HCT116 (cell line): ENCODE results near the gene PRR15L. TPM values are rescaled to one million over a fixed set of nuclear protein-coding genes. Genes with fewer than 3 reads are reported as not detected.

Source experiments
- ATAC-seq: fragments of 200-7000 bp; cut with Tn5 transposase; 2 replicates; pipeline ENCODE4 v1.9.1; 2020; ENCODE audit warnings: mild to moderate bottlenecking, moderate library complexity
- BruUV-seq: library from RNA; stranded (reverse); fragments of 400-500 nt; replicated peaks from 2 replicates; lab custom pipeline; 2021; lab: Mats Ljungman, UMichigan
- CTCF ChIA-PET: fragments of 300-600 bp; sonication (Branson Sonifier 250); formaldehyde crosslinking; loops from one replicate; lab custom pipeline; 2021; ENCODE audit warnings: antibody characterized with exemption; lab: Charles Lee
- POLR2A ChIA-PET: fragments of 300-600, 350-600 bp; sonication (Branson Sonifier 250); formaldehyde crosslinking; loops from one replicate; lab custom pipeline; 2021; ENCODE audit warnings: antibody characterized with exemption; lab: Charles Lee
- RAD21 ChIA-PET, 2 experiments: fragments of 300-600 bp; sonication (Branson Sonifier 250); formaldehyde crosslinking; loops; one replicate each; lab custom pipeline; 2023; ENCODE audit warnings: low total read pairs in 2 of 2; ENCODE audit not compliant: uncharacterized antibody in 2 of 2, unreplicated experiment in 2 of 2, low non-redundant PET in 1 of 2; lab: Charles Lee
- DNase-seq: peaks from one replicate; pipeline ENCODE4 v3.0.0-alpha.2; 2010; ENCODE audit warnings: low read depth, low spot score
- H2AFZ ChIP-seq: fragments of 200-600 bp; shearing (Covaris generic), sonication (generic); 2 replicates; pipeline ENCODE4 v1.6.1; 2017; ENCODE audit warnings: low read depth, mixed run types, mixed read lengths, antibody characterized with exemption, low read length; ENCODE audit not compliant: poor library complexity, severe bottlenecking
- H3K27ac ChIP-seq: 2 replicates; pipeline ENCODE4 v1.5.1; 2012; ENCODE audit warnings: low read depth, low read length
- H3K27me3 ChIP-seq: fragments of 200-600 bp; sonication (generic); 2 replicates; pipeline ENCODE4 v1.6.1; 2016; ENCODE audit warnings: mixed run types, low read length, mixed read lengths; ENCODE audit not compliant: insufficient read depth
- H3K36me3 ChIP-seq, 2 experiments: fragments of 200-500 bp in 1 of 2; fragments of 200-600 bp in 1 of 2; sonication (Bioruptor generic) in 1 of 2; sonication (generic) in 1 of 2; 2 replicates each; pipeline versions ENCODE4 v1.5.1 to v1.6.1; 2014 to 2016; ENCODE audit warnings: low read length in 2 of 2, inconsistent platforms in 1 of 2, mixed read lengths in 1 of 2, mixed run types in 1 of 2; ENCODE audit not compliant: insufficient read depth in 2 of 2, control insufficient read depth in 1 of 2
- H3K4me1 ChIP-seq, 2 experiments: fragments of 200-600 bp in 1 of 2; sonication (generic) in 1 of 2; 2 replicates each; pipeline versions ENCODE4 v1.5.1 to v1.6.1; 2012 to 2017; ENCODE audit warnings: low read length in 2 of 2, inconsistent platforms in 1 of 2, mild to moderate bottlenecking in 1 of 2, mixed read lengths in 1 of 2, mixed run types in 1 of 2, moderate library complexity in 1 of 2; ENCODE audit not compliant: insufficient read depth in 2 of 2, control insufficient read depth in 1 of 2
- H3K4me2 ChIP-seq: fragments of 200-600 bp; sonication (generic); 2 replicates; pipeline ENCODE4 v1.6.1; 2017; ENCODE audit warnings: mixed run types, low read length, mixed read lengths
- H3K4me3 ChIP-seq, 2 experiments: fragments of 200-600 bp in 1 of 2; sonication (generic) in 1 of 2; replicated peaks in 1 of 2; 2 replicates each; pipeline ENCODE4 v1.5.1; 2011 to 2016; ENCODE audit warnings: low read length in 2 of 2, control low read depth in 1 of 2, low read depth in 1 of 2, mild to moderate bottlenecking in 1 of 2, mixed read lengths in 1 of 2, mixed run types in 1 of 2
- H3K79me2 ChIP-seq: fragments of 200-600 bp; sonication (generic); 2 replicates; pipeline ENCODE4 v1.6.1; 2017; ENCODE audit warnings: mild to moderate bottlenecking, mixed run types, low read length, moderate library complexity, mixed read lengths; ENCODE audit not compliant: insufficient read depth
- H3K9ac ChIP-seq: fragments of 200-600 bp; sonication (generic); 2 replicates; pipeline ENCODE4 v1.6.1; 2016; ENCODE audit warnings: low read length, mixed read lengths
- H3K9me2 ChIP-seq: fragments of 200-600 bp; sonication (generic), shearing (Covaris generic); 2 replicates; pipeline ENCODE4 v1.6.1; 2017; ENCODE audit warnings: mixed run types, mild to moderate bottlenecking, moderate library complexity; ENCODE audit not compliant: insufficient read depth
- H3K9me3 ChIP-seq, 2 experiments: fragments of 200-500 bp in 1 of 2; fragments of 200-600 bp in 1 of 2; sonication (Bioruptor generic) in 1 of 2; sonication (generic) in 1 of 2; 2 replicates each; pipeline ENCODE4 v1.6.1; 2014 to 2017; ENCODE audit warnings: low read length in 2 of 2, mixed read lengths in 2 of 2, inconsistent platforms in 1 of 2, low read depth in 1 of 2, mild to moderate bottlenecking in 1 of 2, mixed run types in 1 of 2, moderate library complexity in 1 of 2; ENCODE audit not compliant: control insufficient read depth in 1 of 2, insufficient read depth in 1 of 2
- H4K20me1 ChIP-seq: fragments of 200-600 bp; sonication (generic), shearing (Covaris generic); 2 replicates; pipeline ENCODE4 v1.6.1; 2017; ENCODE audit warnings: mixed run types, mild to moderate bottlenecking, moderate library complexity; ENCODE audit not compliant: insufficient read depth
- CEBPB ChIP-seq: IDR thresholded peaks from 2 replicates; pipeline ENCODE4 v1.6.1; 2012; ENCODE audit warnings: low read depth
- CTCF ChIP-seq, 3 experiments: fragments of 200-600 bp in 1 of 3; sonication (generic) in 1 of 3; IDR thresholded peaks in 2 of 3; conservative IDR thresholded peaks in 1 of 3; 2 replicates each; pipeline ENCODE4 v1.5.1; 2012 to 2017; ENCODE audit warnings: low read depth in 2 of 3, low read length in 2 of 3, antibody characterized with exemption in 1 of 3, borderline replicate concordance in 1 of 3, control low read depth in 1 of 3, mild to moderate bottlenecking in 1 of 3, mixed read lengths in 1 of 3, mixed run types in 1 of 3, moderate library complexity in 1 of 3; ENCODE audit not compliant: insufficient read depth in 1 of 3
- ELF1 ChIP-seq: IDR thresholded peaks from 2 replicates; pipeline ENCODE4 v1.6.1; 2012; ENCODE audit warnings: low read depth, borderline replicate concordance
- EZH2 ChIP-seq: fragments of 200-600 bp; sonication (generic); IDR thresholded peaks from 2 replicates; pipeline ENCODE4 v1.6.1; 2017; ENCODE audit warnings: antibody characterized with exemption, mixed run types
- EZH2phosphoT487 ChIP-seq: fragments of 200-600 bp; IDR thresholded peaks from 2 replicates; pipeline ENCODE4 v1.6.1; 2018; ENCODE audit warnings: antibody characterized with exemption, borderline replicate concordance
- POLR2AphosphoS5 ChIP-seq: IDR thresholded peaks from 2 replicates; pipeline ENCODE4 v1.6.1; 2011; ENCODE audit warnings: mild to moderate bottlenecking, low read depth, low read length, moderate library complexity
- SRF ChIP-seq: IDR thresholded peaks from 2 replicates; pipeline ENCODE4 v1.6.1; 2012; ENCODE audit warnings: low read depth
- TCF7L2 ChIP-seq: IDR thresholded peaks from 2 replicates; pipeline ENCODE4 v1.7.0; 2011; ENCODE audit warnings: borderline replicate concordance, inconsistent platforms; ENCODE audit not compliant: insufficient read depth, insufficient read length; ENCODE audit errors: extremely low read depth
- YY1 ChIP-seq: IDR thresholded peaks from 2 replicates; pipeline ENCODE4 v1.6.1; 2011; ENCODE audit warnings: low read length, low read depth, moderate library complexity, mild to moderate bottlenecking; ENCODE audit not compliant: insufficient replicate concordance; ENCODE audit errors: extremely low read depth
- ZNF274 ChIP-seq: fragments of 200-500 bp; sonication (Bioruptor generic); IDR thresholded peaks from 2 replicates; pipeline ENCODE4 v1.6.1; 2014; ENCODE audit warnings: mild to moderate bottlenecking, low read depth, low read length, inconsistent platforms
- intact Hi-C: fragments of 100-400 bp; cut with micrococcal nuclease; formaldehyde crosslinking; loops from 2 replicates; pipeline ENCODE4 v1.10.0; 2022
- total RNA-seq: library from RNA; stranded (reverse); gene quantifications from one replicate; pipeline ENCODE4 v1.2.1, GENCODE V29; 2021; ENCODE audit not compliant: unreplicated experiment

Gene PRR15L
- total RNA-seq, 1 experiment from 2014 or later: 0.34 TPM

DNA sequence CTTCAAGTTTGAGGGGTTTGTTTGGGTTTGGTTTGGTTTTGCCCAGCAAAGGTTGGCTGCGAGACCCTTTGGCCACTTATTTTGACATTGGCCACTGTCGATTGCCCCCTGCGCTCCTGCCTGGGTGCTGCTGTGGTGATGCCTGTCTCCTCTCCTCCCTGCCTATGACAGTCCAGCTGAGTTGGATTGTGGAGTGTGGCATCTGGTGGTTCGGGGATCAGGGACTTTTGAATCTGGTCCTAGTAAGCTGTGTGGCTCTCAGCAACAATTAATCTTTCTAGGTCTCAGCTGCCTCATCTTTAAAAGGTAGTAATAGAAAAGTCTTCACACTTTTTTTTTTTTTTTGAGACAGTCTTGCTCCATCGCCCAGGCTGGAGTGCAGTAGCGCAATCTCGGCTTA is 40.4 kb upstream of the PRR15L start:
- DNase-seq (no peak), ATAC-seq (no peak)
- H3K4me1 ChIP-seq: peaks cover 7 to 20% of the 10 kb centered on the region in 2 experiments
- H3K27me3 ChIP-seq: no peaks in the 10 kb centered on the region
- no peak overlapping the region for H3K27ac ChIP-seq
- TF ChIP-seq ZNF274: no peak
- TF ChIP-seq POLR2AphosphoS5: no peak
- no peak for TF ChIP-seq CEBPB
- no peak for TF ChIP-seq YY1
- TF ChIP-seq ELF1: no peak
- no peak for TF ChIP-seq EZH2
- no peak for TF ChIP-seq TCF7L2
- no peak for TF ChIP-seq CTCF (IDR thresholded peaks at IDR 0.05 in 2 of 3, conservative IDR thresholded peaks at IDR 0.05 in 1 of 3; ENCODE audit: borderline replicate concordance in 1 of 3, insufficient read depth in 1 of 3, low read depth in 2 of 3, low read length in 2 of 3)
- no peak for TF ChIP-seq EZH2phosphoT487
- TF ChIP-seq SRF: no peak
- CTCF ChIA-PET: interaction anchor here (1.1 kb wide), 1 partner anchor 9 kb away, joined by 5 read pairs; no protein-coding TSS in a partner anchor
- H3K9me2 ChIP-seq: no peaks in the 10 kb centered on the region
- intact Hi-C loops: no loop called here
- H3K4me3 ChIP-seq: no peak overlapping the region
- H3K9me3 ChIP-seq: no peaks in the 10 kb centered on the region
- H3K79me2 ChIP-seq: no peaks in the 10 kb centered on the region
- RAD21 ChIA-PET: no interaction called here
- no peak overlapping the region for H3K9ac ChIP-seq
- BruUV-seq: no TSS peak
- H2AFZ ChIP-seq: no peak overlapping the region
- H3K4me2 ChIP-seq: no peak overlapping the region
- POLR2A ChIA-PET: no interaction called here
- no peaks in the 10 kb centered on the region for H3K36me3 ChIP-seq
- no peaks in the 10 kb centered on the region for H4K20me1 ChIP-seq
